Hematopoietic multipotent progenitor cell treated with erythropoietin and hydrocortisone succinate and interleukin-3 and kit ligand, for 8 days (in vitro differentiated cells): Measurements from ENCODE around the gene CCDC27.
A peak's percentile ranks its signal among the peaks of the same experiment; 100 is the strongest.

Experiments used
- DNase-seq: peaks from one replicate; pipeline ENCODE4 v3.0.0-alpha.2; 2015

Gene CCDC27

GRCh38 chr1:3752400-3752945 is at the start of gene CCDC27:
TSS of gene CCDC27 (plus strand) at chr1:3752450. CDS start at chr1:3752482, 32 bp downstream.
- no peak for DNase-seq

GRCh38 chr1:3702528-3702927 is 49.7 kb upstream of the CCDC27 start:
- DNase-seq: no peak

GRCh38 chr1:3702990-3703728 is 49.1 kb upstream of the CCDC27 start:
- no peak for DNase-seq

- DNase-seq: no peak
Measured at GRCh38 chr1:3703786-3704371, 48.4 kb upstream of the CCDC27 start.

GRCh38 chr1:3705341-3705950 is 46.8 kb upstream of the CCDC27 start:
- DNase-seq: no peak

GRCh38 chr1:3706651-3707297 is 45.5 kb upstream of the CCDC27 start:
- DNase-seq: no peak

GRCh38 chr1:3707298-3707938 is 44.8 kb upstream of the CCDC27 start:
- DNase-seq: no peak

- DNase-seq: no peak
Measured at GRCh38 chr1:3707939-3708328, 44.3 kb upstream of the CCDC27 start.

GRCh38 chr1:3708791-3709190 is 43.5 kb upstream of the CCDC27 start:
- DNase-seq: no peak

GRCh38 chr1:3710251-3710650 is 42.0 kb upstream of the CCDC27 start:
- DNase-seq: no peak

- no peak for DNase-seq
Measured at GRCh38 chr1:3711381-3711779, 40.9 kb upstream of the CCDC27 start.

- no peak for DNase-seq
Measured at GRCh38 chr1:3711780-3712451, 40.3 kb upstream of the CCDC27 start.

- no peak for DNase-seq
Measured at GRCh38 chr1:3712573-3713535, 39.4 kb upstream of the CCDC27 start.

- DNase-seq: no peak
Measured at GRCh38 chr1:3713840-3714239, 38.4 kb upstream of the CCDC27 start.

- no peak for DNase-seq
Measured at GRCh38 chr1:3714284-3714741, 37.9 kb upstream of the CCDC27 start.

GRCh38 chr1:3714814-3715213 is 37.4 kb upstream of the CCDC27 start:
- DNase-seq: no peak

- no peak for DNase-seq
Measured at GRCh38 chr1:3716351-3716750, 35.9 kb upstream of the CCDC27 start.

GRCh38 chr1:3717041-3717714 is 35.1 kb upstream of the CCDC27 start:
- DNase-seq: no peak

- DNase-seq: peak; percentile 19
Measured at GRCh38 chr1:3717715-3718601, 34.3 kb upstream of the CCDC27 start.
